Adrenal gland (tissue), 12 donors: ENCODE results near the gene SNTA1. TPM values are rescaled to one million over a fixed set of nuclear protein-coding genes. Genes with fewer than 3 reads are reported as not detected.
"Not testable (repeated sequence)": the region's sequence is repeated elsewhere in the genome, so short reads cannot be mapped to it uniquely, and the experiment has no call there.

Experiments used
- DNase-seq, 7 donors: peaks; one replicate each; pipeline ENCODE4 v3.0.0-alpha.2; 2019 to 2020
- H3K27ac ChIP-seq, 5 donors: fragments of 200-600 bp; sonication (generic) in 4 of 5; 1 replicate in 3 of 5; 2 replicates in 2 of 5; pipeline versions ENCODE4 v1.5.1 to v1.8.0; 2016 to 2020; ENCODE audit warnings: mild to moderate bottlenecking in 1 of 5
- H3K27me3 ChIP-seq: fragments of 200-600 bp; 2 replicates; pipeline ENCODE4 v1.8.0; 2021
- H3K36me3 ChIP-seq, 2 donors: fragments of 200-600 bp; replicated peaks in 1 of 2; 1 replicate in 1 of 2; 2 replicates in 1 of 2; pipeline versions ENCODE4 v1.5.1 to v1.8.0; 2018 to 2022
- H3K4me1 ChIP-seq, 2 donors: fragments of 200-600 bp; replicated peaks in 1 of 2; 1 replicate in 1 of 2; 2 replicates in 1 of 2; pipeline versions ENCODE4 v1.5.1 to v1.8.0; 2018 to 2021
- H3K4me3 ChIP-seq, 4 donors: fragments of 200-600 bp; sonication (generic) in 3 of 4; one replicate each; pipeline ENCODE4 v1.5.1; 2016 to 2018
- H3K9me3 ChIP-seq, 3 donors: fragments of 200-600 bp; sonication (generic) in 1 of 3; replicated peaks in 1 of 3; 1 replicate in 2 of 3; 2 replicates in 1 of 3; pipeline versions ENCODE4 v1.5.1 to v1.8.0; 2016 to 2021
- POLR2A ChIP-seq, 2 donors: fragments of 450-650 bp; IDR thresholded peaks; one replicate each; pipeline ENCODE4 v1.6.1; 2017; ENCODE audit warnings: antibody characterized with exemption in 2 of 2, mild to moderate bottlenecking in 2 of 2, moderate library complexity in 1 of 2
- WGBS, 4 donors: extraction: QIAGEN DNeasy Blood & Tissue Kit in 2 of 4; methylation state at CpG; one replicate each; pipeline versions ENCODE4 v1.1.5 to v1.1.7; 2013 to 2017; 5-methylcytosine and 5-hydroxymethylcytosine counted together
- intact Hi-C, 2 donors: fragments of 100-400 bp; cut with DNase I; formaldehyde crosslinking; loops; one replicate each; pipeline versions ENCODE4 v1.14.1 to v1.15.0; 2022 to 2023
- polyA plus RNA-seq, 3 donors: library from polyadenylated mRNA; stranded (reverse); fragments of 200-250 nt in 2 of 3; fragments of 350-450 nt in 1 of 3; fragmentation: Illumina TruSeq in 1 of 3; extraction: RNeasy Lipid Tissue Mini Kit (QIAGEN cat#74804) in 1 of 3; gene quantifications; one replicate each; pipeline ENCODE4 v1.2.3, GENCODE V29; 2013 to 2014
- total RNA-seq, 9 donors: library from RNA; depleted of rRNA in 4 of 9; stranded (reverse); fragments of >200 nt in 4 of 9; fragments of 120-200 nt in 1 of 9; fragmentation: NEBNext Ultra II Directional in 1 of 9; extraction: Animal tissue kit (Norgen Biotek cat#: 25700) in 1 of 9; gene quantifications; one replicate each; pipeline versions ENCODE4 v1.1.0 to v1.2.4, GENCODE V29; 2013 to 2023
- TF ChIP-seq, protein P1 (sequence below), 6 experiments: fragments of 450-650 bp in 4 of 6; fragments of 200-600 bp in 2 of 6; sonication (generic) in 1 of 6; IDR thresholded peaks; 1 replicate in 5 of 6; 2 replicates in 1 of 6; pipeline versions ENCODE4 v1.5.1 to v1.8.0; 2016 to 2021; ENCODE audit warnings: antibody characterized with exemption in 6 of 6, mild to moderate bottlenecking in 2 of 6, moderate library complexity in 1 of 6
- donor health status: healthy with polysubstance abuse.
- donor health status: Bipolar disorder and iron deficiency.
- donor health status: DM: yes; HTN: yes; CAD: no.
- donor health status: DM: no; HTN: no; CAD: no.
- donor health status: DM: no; HTN: no; CAD: no.
- donor health status: DM: yes; HTN: yes; CAD: no.

Gene SNTA1
- total and polyA plus RNA-seq, 12 donors: 4.3 to 73.2 (median 29.5) TPM

DNA sequence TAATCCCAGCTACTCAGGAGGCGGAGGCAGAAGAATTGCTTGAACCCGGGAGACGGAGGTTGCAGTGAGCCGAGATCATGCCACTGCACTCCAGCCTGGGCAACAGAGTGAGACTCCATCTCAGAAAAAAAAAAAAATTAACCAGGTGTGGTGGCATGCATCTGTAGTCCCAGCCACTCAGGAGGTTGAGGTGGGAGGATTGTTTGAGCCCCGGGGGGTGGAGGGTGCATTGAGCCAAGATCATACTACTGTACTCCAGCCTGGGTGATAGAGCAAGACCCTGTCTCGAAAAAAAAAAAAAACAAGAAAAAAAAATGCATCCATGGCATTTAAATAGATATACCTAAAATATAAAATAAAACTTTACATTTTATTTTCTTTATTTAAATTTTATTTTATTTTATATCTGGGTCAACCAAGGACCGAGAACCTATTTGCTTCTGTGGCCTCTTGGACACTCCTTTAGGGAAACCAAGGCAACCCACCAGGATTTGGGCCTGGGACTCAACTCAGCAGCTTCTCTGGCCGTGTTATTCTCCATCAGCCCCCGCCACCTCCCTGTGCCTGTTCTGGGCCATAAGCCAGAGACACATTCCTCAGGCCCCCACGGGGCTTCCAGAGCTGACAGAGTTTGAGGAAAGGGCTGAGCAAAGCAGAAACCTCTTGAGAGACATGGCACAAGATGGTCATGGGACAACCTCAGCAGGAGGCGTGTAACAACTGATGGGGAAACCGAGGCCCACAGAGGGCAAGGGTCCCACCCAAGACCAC, 6.2 kb downstream of the SNTA1 start:
- WGBS, 4 donors: 80 to 85% (median 82%) methylated on average over 12 of the region's 12 CpGs
- H3K36me3 ChIP-seq: no peaks in the 10 kb centered on the region
- H3K27me3 ChIP-seq: no peaks in the 10 kb centered on the region
- H3K4me3 ChIP-seq: no peak overlapping the region
- no peak for DNase-seq
- intact Hi-C loops: no loop called here
- no peak for TF ChIP-seq POLR2A (IDR thresholded peaks at IDR 0.05)
- TF ChIP-seq, protein P1, sequence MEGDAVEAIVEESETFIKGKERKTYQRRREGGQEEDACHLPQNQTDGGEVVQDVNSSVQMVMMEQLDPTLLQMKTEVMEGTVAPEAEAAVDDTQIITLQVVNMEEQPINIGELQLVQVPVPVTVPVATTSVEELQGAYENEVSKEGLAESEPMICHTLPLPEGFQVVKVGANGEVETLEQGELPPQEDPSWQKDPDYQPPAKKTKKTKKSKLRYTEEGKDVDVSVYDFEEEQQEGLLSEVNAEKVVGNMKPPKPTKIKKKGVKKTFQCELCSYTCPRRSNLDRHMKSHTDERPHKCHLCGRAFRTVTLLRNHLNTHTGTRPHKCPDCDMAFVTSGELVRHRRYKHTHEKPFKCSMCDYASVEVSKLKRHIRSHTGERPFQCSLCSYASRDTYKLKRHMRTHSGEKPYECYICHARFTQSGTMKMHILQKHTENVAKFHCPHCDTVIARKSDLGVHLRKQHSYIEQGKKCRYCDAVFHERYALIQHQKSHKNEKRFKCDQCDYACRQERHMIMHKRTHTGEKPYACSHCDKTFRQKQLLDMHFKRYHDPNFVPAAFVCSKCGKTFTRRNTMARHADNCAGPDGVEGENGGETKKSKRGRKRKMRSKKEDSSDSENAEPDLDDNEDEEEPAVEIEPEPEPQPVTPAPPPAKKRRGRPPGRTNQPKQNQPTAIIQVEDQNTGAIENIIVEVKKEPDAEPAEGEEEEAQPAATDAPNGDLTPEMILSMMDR (IDR thresholded peaks at IDR 0.05): no peak
- H3K27ac ChIP-seq: no peak overlapping the region
- H3K4me1 ChIP-seq: peaks cover 7 to 8% of the 10 kb centered on the region in 2 donors
- H3K9me3 ChIP-seq: no peaks in the 10 kb centered on the region

DNA sequence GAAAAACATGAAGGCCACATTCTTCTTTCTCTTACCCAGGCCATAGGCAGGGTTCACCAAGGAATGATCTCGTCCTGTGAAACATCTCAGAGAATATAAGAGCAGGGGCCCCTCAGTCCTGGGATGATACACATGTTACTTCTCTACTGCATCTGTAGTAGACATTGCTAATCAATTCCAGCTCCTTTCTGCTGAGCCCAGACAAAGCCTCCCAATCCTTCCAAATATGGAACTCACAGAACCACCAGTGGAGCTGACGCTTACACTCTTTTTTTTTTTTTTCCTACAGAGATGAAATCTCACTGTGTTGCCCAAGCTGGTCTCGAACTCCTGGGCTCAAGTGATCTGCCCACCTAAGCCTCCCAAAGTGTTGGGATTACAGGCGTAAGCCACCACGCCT, 9.1 kb downstream of the SNTA1 start:
- TF ChIP-seq, protein P1 (IDR thresholded peaks at IDR 0.05): no peak
- TF ChIP-seq POLR2A (IDR thresholded peaks at IDR 0.05): no peak
- no peaks in the 10 kb centered on the region for H3K9me3 ChIP-seq
- intact Hi-C loops: no loop called here
- no peaks in the 10 kb centered on the region for H3K36me3 ChIP-seq
- no peaks in the 10 kb centered on the region for H3K27me3 ChIP-seq
- 96 to 98% (median 96%) methylated on average over 5 of the region's 5 CpGs for WGBS, 4 donors
- peaks cover 7 to 13% of the 10 kb centered on the region in 2 donors for H3K4me1 ChIP-seq
- peak overlapping the region in 1 of 5 donors; percentile 72 for H3K27ac ChIP-seq
- no peak overlapping the region for H3K4me3 ChIP-seq
- DNase-seq: no peak

DNA sequence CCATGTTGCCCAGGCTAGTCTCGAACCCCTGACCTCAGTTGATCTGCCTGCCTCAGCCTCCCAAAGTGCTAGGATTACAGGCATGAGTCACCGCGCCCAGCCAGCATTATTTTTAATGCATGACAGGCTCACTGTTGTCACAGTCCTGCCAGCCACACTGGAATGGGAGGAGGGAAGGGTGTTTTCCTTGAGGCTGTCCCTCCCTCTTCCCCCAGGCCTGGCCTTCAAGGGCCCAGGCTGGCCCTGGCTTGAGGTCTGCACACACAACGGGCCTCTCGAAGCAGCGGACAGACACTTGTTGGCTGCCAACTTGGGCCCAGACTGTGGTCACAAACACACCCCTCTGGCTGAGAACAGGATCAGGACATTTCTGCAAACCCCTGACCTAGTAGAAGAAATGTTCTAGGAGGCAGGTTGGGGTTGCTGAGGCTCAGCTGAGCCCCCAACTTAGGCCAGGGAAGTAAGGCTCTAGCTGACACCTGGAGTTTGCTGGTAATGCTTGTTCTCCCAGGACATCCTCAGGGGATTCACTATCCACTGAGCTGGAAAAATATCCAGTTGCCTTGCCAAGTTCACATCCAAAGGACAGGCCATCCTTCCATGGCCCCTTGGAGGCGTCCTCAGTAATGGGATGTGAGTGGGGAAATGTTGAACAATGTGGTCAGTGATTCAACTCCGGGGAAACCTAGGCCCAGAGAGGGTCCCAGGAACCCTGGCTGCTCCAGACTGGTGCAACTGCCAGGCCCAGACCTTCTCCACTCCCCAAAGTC, 9.9 kb downstream of the SNTA1 start:
- DNase-seq: peak; percentile 84 to 95 (median 93)
- WGBS, 4 donors: 56 to 92% (median 61%) methylated on average over 5 to 8 of the region's 8 CpGs
- intact Hi-C loops: no loop called here
- peaks cover 7 to 13% of the 10 kb centered on the region in 2 donors for H3K4me1 ChIP-seq
- peak overlapping the region in 4 of 5 donors; percentile 13 to 72 (median 64) for H3K27ac ChIP-seq
- no peaks in the 10 kb centered on the region for H3K36me3 ChIP-seq
- no peaks in the 10 kb centered on the region for H3K27me3 ChIP-seq
- TF ChIP-seq POLR2A (IDR thresholded peaks at IDR 0.05): peak in 1 of 2 donors; percentile 73
- TF ChIP-seq, protein P1 (IDR thresholded peaks at IDR 0.05): no peak
- H3K4me3 ChIP-seq: no peak overlapping the region
- H3K9me3 ChIP-seq: no peaks in the 10 kb centered on the region

DNA sequence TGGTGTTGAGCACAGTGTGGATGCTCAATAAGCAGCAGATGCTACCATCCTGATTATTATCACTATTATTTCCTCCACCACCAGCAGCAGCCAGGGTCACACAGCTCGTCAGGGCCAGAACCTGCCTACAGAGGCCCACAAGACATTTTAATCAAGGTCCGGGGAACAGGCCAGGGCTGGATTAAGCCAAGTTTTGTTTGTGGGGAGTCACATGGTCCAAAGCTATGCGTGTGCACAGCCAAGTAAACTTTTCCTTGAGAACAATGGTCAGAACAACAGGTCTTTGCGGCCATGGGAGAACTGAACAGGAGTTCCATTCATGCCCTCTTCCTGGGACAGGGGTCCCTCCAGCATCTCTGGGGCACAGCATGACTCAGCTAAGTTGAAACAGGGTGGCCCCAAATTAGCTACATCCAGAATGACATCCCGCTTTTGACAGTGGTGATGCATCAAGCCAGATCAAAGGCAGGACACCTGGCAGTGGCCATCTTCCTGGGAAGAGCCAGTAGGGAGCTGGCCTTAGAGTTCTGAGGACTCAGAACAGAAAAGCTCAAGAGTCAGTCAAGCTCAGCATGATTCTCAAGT, 11.7 kb downstream of the SNTA1 start:
- Histone ChIP-seq H3K27ac (peak overlapping the region in 4 of 5 donors; percentile 36 to 81 (median 72)), H3K9me3 (no peaks in the 10 kb centered on the region), H3K4me3 (no peak overlapping the region), H3K36me3 (no peaks in the 10 kb centered on the region), H3K27me3 (no peaks in the 10 kb centered on the region), H3K4me1 (peaks cover 7 to 13% of the 10 kb centered on the region in 2 donors)
- TF ChIP-seq, protein P1 (IDR thresholded peaks at IDR 0.05): no peak
- peak in 1 of 2 donors; percentile 14 for TF ChIP-seq POLR2A (IDR thresholded peaks at IDR 0.05)
- intact Hi-C loops: no loop called here
- peak; percentile 40 to 79 (median 75) for DNase-seq
- WGBS, 4 donors: 13 to 68% (median 47%) methylated on average over 1 to 5 of the region's 5 CpGs

DNA sequence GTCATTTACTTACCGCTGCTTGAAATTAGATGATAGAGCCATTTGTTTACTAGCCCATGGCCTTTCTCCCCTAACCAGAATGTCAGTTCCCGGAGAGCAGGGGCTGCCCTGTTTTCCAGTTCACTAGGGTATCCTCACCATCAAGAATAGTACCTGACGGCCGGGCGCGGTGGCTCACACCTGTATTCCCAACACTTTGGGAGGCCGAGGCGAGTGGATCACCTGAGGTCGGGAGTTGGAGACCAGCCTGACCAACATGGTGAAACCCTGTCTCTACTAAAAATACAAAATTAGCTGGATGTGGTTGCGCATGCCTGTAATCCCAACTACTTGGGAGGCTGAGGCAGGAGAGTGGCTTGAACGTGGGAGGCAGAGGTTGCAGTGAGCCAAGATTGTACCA, 19.7 kb downstream of the SNTA1 start:
- H3K36me3 ChIP-seq, H3K4me3 ChIP-seq, H3K9me3 ChIP-seq, intact Hi-C loops, DNase-seq, H3K27me3 ChIP-seq: not testable (repeated sequence)
- 94 to 97% (median 95%) methylated on average over 11 of the region's 11 CpGs for WGBS, 4 donors
- Histone ChIP-seq H3K4me1 (peaks cover 17 to 21% of the 10 kb centered on the region in 2 donors), H3K27ac (peak overlapping the region in 3 of 5 donors; percentile 78 to 81 (median 79))
